ENCODE results near the gene SLC24A4. TPM values are rescaled to one million over a fixed set of nuclear protein-coding genes. Genes with fewer than 3 reads are reported as not detected.

Gene SLC24A4
- total and polyA plus RNA-seq, 10 donors = 0.29 to 8.9 (median 4.2) TPM

- TF ChIP-seq POLR2AphosphoS5 (IDR thresholded peaks at IDR 0.05) (no peak), POLR2A (IDR thresholded peaks at IDR 0.05) (no peak), CTCF (IDR thresholded peaks at IDR 0.05 in 8 of 11, conservative IDR thresholded peaks at IDR 0.05 in 3 of 11) (no peak)
- Histone ChIP-seq H3K4me1 (no peaks in the 10 kb centered on the region), H3K36me3 (no peaks in the 10 kb centered on the region), H3K4me3 (no peak overlapping the region), H3K27me3 (replicated peaks in 1 of 7) (peaks cover 0 to 36% (median 0%) of the 10 kb centered on the region in 7 donors), H3K9me3 (peaks cover 0 to 2% (median 0%) of the 10 kb centered on the region in 8 donors), H3K27ac (no peak overlapping the region)
- WGBS, 5 donors = 74 to 84% (median 79%) methylated on average over 11 of the region's 11 CpGs
- intact Hi-C loops (cut with DNase I; ENCODE audit: low total_unique reads) = no loop called here
- no peak for DNase-seq
Measured at GRCh38 chr14:92366237-92366636, 43.3 kb downstream of the SLC24A4 start.

- Histone ChIP-seq H3K27ac (no peak overlapping the region), H3K4me1 (no peaks in the 10 kb centered on the region), H3K4me3 (no peak overlapping the region), H3K36me3 (no peaks in the 10 kb centered on the region), H3K27me3 (replicated peaks in 1 of 7) (peaks cover 0 to 22% (median 0%) of the 10 kb centered on the region in 7 donors), H3K9me3 (peaks cover 0 to 11% (median 0%) of the 10 kb centered on the region in 8 donors)
- DNase-seq = no peak
- intact Hi-C loops (cut with DNase I; ENCODE audit: low total_unique reads) = no loop called here
- TF ChIP-seq POLR2AphosphoS5 (IDR thresholded peaks at IDR 0.05) = no peak
- no peak for TF ChIP-seq CTCF (IDR thresholded peaks at IDR 0.05 in 8 of 11, conservative IDR thresholded peaks at IDR 0.05 in 3 of 11)
- TF ChIP-seq POLR2A (IDR thresholded peaks at IDR 0.05) = no peak
- WGBS, 5 donors = 81 to 92% (median 87%) methylated on average over 6 of the region's 6 CpGs
Measured at GRCh38 chr14:92368001-92368400, 45.0 kb downstream of the SLC24A4 start.

GRCh38 chr14:92369097-92369496 is 46.1 kb downstream of the SLC24A4 start:
- Histone ChIP-seq H3K36me3 (no peaks in the 10 kb centered on the region), H3K9me3 (peaks cover 0 to 11% (median 0%) of the 10 kb centered on the region in 8 donors), H3K27me3 (replicated peaks in 1 of 7) (peaks cover 0 to 12% (median 0%) of the 10 kb centered on the region in 7 donors), H3K4me3 (no peak overlapping the region), H3K4me1 (no peaks in the 10 kb centered on the region), H3K27ac (no peak overlapping the region)
- TF ChIP-seq POLR2A (IDR thresholded peaks at IDR 0.05) (no peak), POLR2AphosphoS5 (IDR thresholded peaks at IDR 0.05) (no peak), CTCF (IDR thresholded peaks at IDR 0.05 in 8 of 11, conservative IDR thresholded peaks at IDR 0.05 in 3 of 11) (no peak)
- 77 to 91% (median 85%) methylated on average over 3 of the region's 3 CpGs for WGBS, 5 donors
- intact Hi-C loops (cut with DNase I; ENCODE audit: low total_unique reads) = no loop called here
- no peak for DNase-seq

- Histone ChIP-seq H3K4me1 (no peaks in the 10 kb centered on the region), H3K27me3 (replicated peaks in 1 of 7) (no peaks in the 10 kb centered on the region), H3K4me3 (no peak overlapping the region), H3K9me3 (peaks cover 0 to 11% (median 0%) of the 10 kb centered on the region in 8 donors), H3K36me3 (no peaks in the 10 kb centered on the region), H3K27ac (no peak overlapping the region)
- WGBS, 5 donors = 74 to 100% (median 87%) methylated on average over 2 of the region's 2 CpGs
- TF ChIP-seq CTCF (IDR thresholded peaks at IDR 0.05 in 8 of 11, conservative IDR thresholded peaks at IDR 0.05 in 3 of 11) (no peak), POLR2A (IDR thresholded peaks at IDR 0.05) (no peak), POLR2AphosphoS5 (IDR thresholded peaks at IDR 0.05) (no peak)
- intact Hi-C loops (cut with DNase I; ENCODE audit: low total_unique reads) = no loop called here
- DNase-seq = no peak
Measured at GRCh38 chr14:92372230-92372629, 49.3 kb downstream of the SLC24A4 start.

All from spleen (tissue), 11 donors.